GM18858 (cell line): Measurements from ENCODE around the gene TMEM132A.
"Not testable (repeated sequence)": the region's sequence is repeated elsewhere in the genome, so short reads cannot be mapped to it uniquely, and the experiment has no call there.

Experiments used
- ATAC-seq: cut with Tn5 transposase; IDR thresholded peaks from one replicate; pipeline ENCODE4 v1.9.1; 2021; ENCODE audit not compliant: unreplicated experiment

TMEM132A gene

GRCh38 chr11:60902625-60903024, 21.6 kb upstream of the TMEM132A start:
- ATAC-seq: no peak

- no peak for ATAC-seq
Measured at GRCh38 chr11:60905047-60905446, 19.2 kb upstream of the TMEM132A start.

- no peak for ATAC-seq
Measured at GRCh38 chr11:60905551-60906113, 18.6 kb upstream of the TMEM132A start.

- peak; percentile 64 for ATAC-seq
Measured at GRCh38 chr11:60906132-60906972, 17.9 kb upstream of the TMEM132A start, which contains the start of gene PRPF19. TSS of gene PRPF19 (minus strand) at chr11:60906585. CDS start at chr11:60906382, 203 bp downstream.

GRCh38 chr11:60908803-60909202, 15.5 kb upstream of the TMEM132A start:
- ATAC-seq: no peak

- not testable (repeated sequence) for ATAC-seq
Measured at GRCh38 chr11:60909680-60910280, 14.5 kb upstream of the TMEM132A start.

- ATAC-seq: no peak
Measured at GRCh38 chr11:60910281-60910687, 14.0 kb upstream of the TMEM132A start.

GRCh38 chr11:60910711-60911380, 13.4 kb upstream of the TMEM132A start:
- ATAC-seq: no peak

- ATAC-seq: no peak
Measured at GRCh38 chr11:60912223-60912850, 11.9 kb upstream of the TMEM132A start.

GRCh38 chr11:60912851-60913528, 11.3 kb upstream of the TMEM132A start:
- no peak for ATAC-seq

- peak; percentile 28 for ATAC-seq
Measured at GRCh38 chr11:60913793-60914632, 10.2 kb upstream of the TMEM132A start, which contains the start of gene TMEM109. TSS of gene TMEM109 (plus strand) at chr11:60914158. CDS start at chr11:60919694, 5,536 bp downstream.

- no peak for ATAC-seq
Measured at GRCh38 chr11:60914633-60915247, 9.5 kb upstream of the TMEM132A start.

- peak; percentile 43 for ATAC-seq
Measured at GRCh38 chr11:60915248-60915914, 8.9 kb upstream of the TMEM132A start.

- no peak for ATAC-seq
Measured at GRCh38 chr11:60916669-60917206, 7.5 kb upstream of the TMEM132A start.

GRCh38 chr11:60917267-60917666, 7.0 kb upstream of the TMEM132A start:
- no peak for ATAC-seq

GRCh38 chr11:60918251-60918938, 5.9 kb upstream of the TMEM132A start:
- no peak for ATAC-seq

GRCh38 chr11:60918939-60919265, 5.4 kb upstream of the TMEM132A start:
- ATAC-seq: no peak

GRCh38 chr11:60919320-60919719, 4.9 kb upstream of the TMEM132A start:
- no peak for ATAC-seq
